Spinal cord (tissue), 10 donors: Measurements from ENCODE around the gene CHCHD5. TPM values are rescaled to one million over a fixed set of nuclear protein-coding genes. Genes with fewer than 3 reads are reported as not detected.
"Not testable (repeated sequence)": the region's sequence is repeated elsewhere in the genome, so short reads cannot be mapped to it uniquely, and the experiment has no call there.

Source experiments
- DNase-seq, 6 donors: peaks; one replicate each; pipeline versions ENCODE4 v3.0.0 to v3.0.0-alpha.2; 2013 to 2015; ENCODE audit warnings: low spot score in 6 of 6, low read depth in 4 of 6
- H3K27ac ChIP-seq: one replicate; pipeline ENCODE4 v1.5.1; 2013; ENCODE audit warnings: low read depth, low read length, control low read depth
- H3K27me3 ChIP-seq: one replicate; pipeline ENCODE4 v1.6.1; 2013; ENCODE audit warnings: low read length; ENCODE audit not compliant: control insufficient read depth, insufficient read depth
- H3K36me3 ChIP-seq: one replicate; pipeline ENCODE4 v1.6.1; 2013; ENCODE audit warnings: low read length; ENCODE audit not compliant: control insufficient read depth, insufficient read depth
- H3K4me1 ChIP-seq: one replicate; pipeline ENCODE4 v1.6.1; 2013; ENCODE audit warnings: low read length; ENCODE audit not compliant: control insufficient read depth, insufficient read depth
- H3K4me3 ChIP-seq: one replicate; pipeline ENCODE4 v1.5.1; 2013; ENCODE audit warnings: low read depth, low read length, control low read depth
- H3K9me3 ChIP-seq: one replicate; pipeline ENCODE4 v1.6.1; 2013; ENCODE audit warnings: low read length; ENCODE audit not compliant: control insufficient read depth, insufficient read depth
- WGBS: methylation state at CpG from one replicate; pipeline ENCODE4 v1.1.5; 2013; ENCODE audit warnings: missing lambda C conversion rate; ENCODE audit not compliant: insufficient coverage; 5-methylcytosine and 5-hydroxymethylcytosine counted together
- long read RNA-seq, 4 donors: transcript quantifications; one replicate each; lab custom pipeline, GENCODE V29; 2026
- polyA plus RNA-seq, 2 donors: library from polyadenylated mRNA; unstranded; fragments of 120-200 nt; gene quantifications; one replicate each; pipeline ENCODE4 v1.2.1, GENCODE V29; 2013; ENCODE audit not compliant: insufficient read length in 2 of 2
- total RNA-seq, 2 donors: library from RNA; depleted of rRNA in 1 of 2; stranded (reverse); fragments of 120-200 nt in 1 of 2; fragments of >200 nt in 1 of 2; gene quantifications; one replicate each; pipeline versions ENCODE4 v1.2.3 to v1.2.4, GENCODE V29; 2013 to 2014
- donor health status: healthy.

Gene CHCHD5, protein sequence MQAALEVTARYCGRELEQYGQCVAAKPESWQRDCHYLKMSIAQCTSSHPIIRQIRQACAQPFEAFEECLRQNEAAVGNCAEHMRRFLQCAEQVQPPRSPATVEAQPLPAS
- 10 to 100 TPM in 1 of 2 donors, 1 to 10 TPM in 1; 5.3 to 22.8 TPM for total RNA-seq
- 10 to 100 TPM; 29.1 to 30.3 TPM for polyA plus RNA-seq
- long read RNA-seq, donor 1, transcript CHCHD5-201 (4 exons, 691 nt): major isoform, 17 of 23 reads
- long read RNA-seq, donor 1, partial matches to known transcripts: 6 of 23 reads
- long read RNA-seq, donor 1, other reads (novel, unspliced or antisense): 0 of 23 reads
- long read RNA-seq, donor 2, transcript CHCHD5-201 (4 exons, 691 nt): major isoform, 6 of 6 reads
- long read RNA-seq, donor 2, partial matches to known transcripts: 0 of 6 reads
- long read RNA-seq, donor 2, other reads (novel, unspliced or antisense): 0 of 6 reads
- long read RNA-seq, donor 3, transcript CHCHD5-201 (4 exons, 691 nt): major isoform, 10 of 10 reads
- long read RNA-seq, donor 3, partial matches to known transcripts: 0 of 10 reads
- long read RNA-seq, donor 3, other reads (novel, unspliced or antisense): 0 of 10 reads
- long read RNA-seq, donor 4, transcript CHCHD5-201 (4 exons, 691 nt): major isoform, 33 of 39 reads
- long read RNA-seq, donor 4, partial matches to known transcripts: 5 of 39 reads
- long read RNA-seq, donor 4, other reads (novel, unspliced or antisense): 0 of 39 reads

DNA sequence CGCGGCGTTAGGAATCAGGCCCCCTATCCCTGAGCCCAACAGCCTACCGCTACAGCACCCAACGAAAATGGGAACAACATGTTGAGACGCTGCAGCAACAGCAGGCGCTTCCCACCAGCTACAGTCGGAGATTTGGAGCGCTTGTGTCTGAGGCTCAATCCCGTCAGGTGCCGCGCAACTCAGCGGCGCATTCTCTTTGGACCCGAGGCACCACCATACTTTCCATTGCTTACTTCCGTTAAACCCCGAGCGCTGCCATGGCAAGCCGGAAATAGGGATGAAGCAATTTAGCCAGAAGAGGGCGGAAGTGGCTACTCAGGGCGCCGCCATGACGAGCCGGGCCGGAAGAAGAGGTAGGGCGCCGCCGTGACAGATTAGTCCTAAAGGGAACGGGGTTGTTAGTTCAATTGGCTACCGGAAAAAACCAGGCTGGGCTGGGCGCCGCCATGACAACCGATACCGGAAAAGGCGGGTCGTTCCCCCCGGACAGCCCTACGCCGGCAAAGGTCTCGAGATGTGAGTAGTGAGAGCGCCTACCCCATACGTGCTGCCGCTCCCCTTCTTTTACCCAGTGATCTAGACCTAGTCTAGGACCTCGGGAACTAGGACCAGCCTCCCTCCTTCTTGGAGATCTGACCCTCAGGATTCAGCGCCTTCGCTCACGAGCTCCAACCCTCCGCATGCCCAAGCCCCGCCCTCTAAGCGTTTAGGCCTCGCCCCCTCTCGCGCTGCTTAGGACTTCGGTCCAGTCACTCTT, at the start of gene CHCHD5:
Gene CHCHD5 (plus strand): TSS at position 476 of the 757 bp plus-strand sequence. CDS start 39 bp downstream, at position 515.
- Histone ChIP-seq H3K27me3 (no peaks in the 10 kb centered on the region), H3K4me3 (peak within 1 kb of the TSS; percentile 68), H3K27ac (peak within 1 kb of the TSS; percentile 95), H3K9me3 (no peaks in the 10 kb centered on the region), H3K36me3 (peaks cover 28% of the 10 kb centered on the region), H3K4me1 (peaks cover 28% of the 10 kb centered on the region)
- 0% methylated on average over 54 of the region's 54 CpGs for WGBS
- DNase-seq: peak; percentile 90 to 99 (median 93)

DNA sequence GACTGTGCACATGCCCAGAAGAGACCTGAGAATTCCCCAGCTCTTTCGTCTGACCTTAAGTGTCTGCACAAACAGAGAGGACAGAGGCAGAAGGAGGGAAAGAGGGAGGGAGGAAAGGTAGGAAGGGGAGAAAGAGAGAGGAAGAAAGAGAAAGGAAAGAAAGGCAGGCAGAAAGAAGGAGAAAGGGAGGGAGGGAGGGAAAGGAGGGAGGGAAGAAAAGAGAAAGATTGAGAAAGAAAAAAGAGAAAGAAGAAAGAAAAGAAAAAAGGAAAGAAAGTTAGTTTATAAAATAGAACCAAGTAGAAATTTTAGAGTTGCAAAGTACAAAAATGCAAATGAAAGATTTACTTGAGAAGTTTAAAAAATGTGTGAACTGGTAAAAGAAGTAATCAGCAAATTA, 49.6 kb upstream of the CHCHD5 start:
- WGBS: 86% methylated on average over 1 of the region's 1 CpG
- no peaks in the 10 kb centered on the region for H3K27me3 ChIP-seq
- H3K27ac ChIP-seq: no peak overlapping the region
- H3K4me1 ChIP-seq: no peaks in the 10 kb centered on the region
- no peak for DNase-seq
- no peaks in the 10 kb centered on the region for H3K9me3 ChIP-seq
- H3K36me3 ChIP-seq: peaks cover 4% of the 10 kb centered on the region
- no peak overlapping the region for H3K4me3 ChIP-seq

DNA sequence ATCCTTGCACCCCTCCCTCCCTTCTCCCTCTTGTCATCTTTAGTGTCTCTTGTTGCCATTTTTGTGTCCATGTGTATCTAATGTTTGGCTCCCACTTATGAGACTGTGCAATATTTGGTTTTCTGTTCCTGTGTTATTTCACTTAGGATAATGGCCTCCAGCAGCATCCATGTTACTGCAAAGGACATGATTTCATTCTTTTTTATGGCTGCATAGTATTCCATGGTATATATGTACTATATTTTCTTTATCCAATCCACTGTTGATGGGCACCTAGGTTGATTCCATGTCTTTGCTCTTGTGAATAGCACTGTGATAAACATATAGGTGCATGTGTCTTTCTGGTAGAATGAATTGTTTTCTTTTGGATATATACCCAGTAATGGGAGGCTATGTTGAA, 47.7 kb upstream of the CHCHD5 start:
- H3K36me3 ChIP-seq, DNase-seq: not testable (repeated sequence)

GRCh38 chr2:112539306-112539705, 45.1 kb upstream of the CHCHD5 start:
- WGBS: no CpG with 5 or more reads among the region's 2 CpGs
- Histone ChIP-seq H3K9me3 (no peaks in the 10 kb centered on the region), H3K4me3 (no peak overlapping the region), H3K4me1 (peaks cover 19% of the 10 kb centered on the region), H3K36me3 (no peaks in the 10 kb centered on the region), H3K27me3 (no peaks in the 10 kb centered on the region), H3K27ac (no peak overlapping the region)
- no peak for DNase-seq

More for the DNA sequence above, 47.7 kb upstream of the CHCHD5 start:
- not testable (repeated sequence) for H3K27ac ChIP-seq, H3K4me1 ChIP-seq, H3K4me3 ChIP-seq, H3K9me3 ChIP-seq, H3K27me3 ChIP-seq

DNA sequence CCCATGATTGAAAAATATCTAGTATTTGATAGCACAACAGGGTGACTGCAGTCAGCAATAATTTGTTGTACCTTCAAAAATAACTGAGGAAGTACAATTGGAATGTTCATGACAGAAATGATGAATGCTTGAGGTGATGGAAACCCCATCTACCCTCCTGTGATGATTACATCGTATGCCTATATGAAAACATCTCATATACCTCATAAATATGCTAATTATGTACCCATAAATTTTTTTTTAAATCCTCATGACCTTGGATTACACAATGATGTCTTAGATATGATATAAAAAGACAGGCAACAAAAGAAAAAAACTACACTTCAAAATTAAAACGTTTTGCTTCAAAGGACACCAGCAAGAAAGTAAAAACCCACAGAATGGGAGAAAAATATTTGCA, 43.5 kb upstream of the CHCHD5 start:
- no peak overlapping the region for H3K27ac ChIP-seq
- H3K9me3 ChIP-seq: no peaks in the 10 kb centered on the region
- no CpG with 5 or more reads among the region's 2 CpGs for WGBS
- peaks cover 19% of the 10 kb centered on the region for H3K4me1 ChIP-seq
- peak overlapping the region; percentile 99 for H3K4me3 ChIP-seq
- no peak for DNase-seq
- no peaks in the 10 kb centered on the region for H3K27me3 ChIP-seq
- H3K36me3 ChIP-seq: no peaks in the 10 kb centered on the region

DNA sequence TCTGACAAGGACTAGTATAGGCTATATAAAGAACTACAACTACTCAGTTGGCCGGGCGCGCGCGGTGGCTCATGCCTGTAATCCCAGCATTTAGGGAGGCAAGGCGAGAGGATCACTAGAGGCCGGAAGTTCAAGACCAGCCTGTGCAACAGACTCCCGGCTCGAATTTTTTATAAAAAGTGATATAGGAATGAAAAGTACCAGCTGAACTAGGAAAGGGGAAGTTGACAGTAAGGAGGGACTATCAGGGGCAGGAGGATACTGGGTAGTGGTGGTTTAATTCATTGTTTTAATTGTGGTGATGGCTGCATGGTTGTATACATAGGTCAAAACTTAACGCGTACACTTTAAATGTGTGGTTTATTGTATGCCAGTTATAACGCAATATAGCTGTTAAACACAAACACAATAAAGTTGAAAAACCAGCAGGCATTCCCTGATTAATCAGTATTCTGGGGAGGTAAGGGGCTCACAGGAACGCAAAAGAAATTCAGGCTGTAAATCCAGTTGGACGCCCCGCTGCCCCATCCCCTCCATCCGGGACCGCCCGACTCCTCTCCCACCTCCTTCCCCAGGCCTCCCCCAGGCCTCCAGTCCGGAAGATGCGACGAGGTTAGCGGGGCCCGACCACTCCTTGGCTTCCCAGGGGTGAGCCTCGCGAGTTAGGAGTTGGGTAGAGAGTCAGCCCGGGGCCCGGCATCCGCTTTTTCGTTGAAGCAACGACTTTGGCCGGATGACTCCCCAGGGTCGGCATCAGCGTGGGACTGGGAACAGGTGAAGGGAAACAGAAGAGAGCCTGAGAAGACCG, 42.9 kb upstream of the CHCHD5 start:
- no peaks in the 10 kb centered on the region for H3K27me3 ChIP-seq

DNA sequence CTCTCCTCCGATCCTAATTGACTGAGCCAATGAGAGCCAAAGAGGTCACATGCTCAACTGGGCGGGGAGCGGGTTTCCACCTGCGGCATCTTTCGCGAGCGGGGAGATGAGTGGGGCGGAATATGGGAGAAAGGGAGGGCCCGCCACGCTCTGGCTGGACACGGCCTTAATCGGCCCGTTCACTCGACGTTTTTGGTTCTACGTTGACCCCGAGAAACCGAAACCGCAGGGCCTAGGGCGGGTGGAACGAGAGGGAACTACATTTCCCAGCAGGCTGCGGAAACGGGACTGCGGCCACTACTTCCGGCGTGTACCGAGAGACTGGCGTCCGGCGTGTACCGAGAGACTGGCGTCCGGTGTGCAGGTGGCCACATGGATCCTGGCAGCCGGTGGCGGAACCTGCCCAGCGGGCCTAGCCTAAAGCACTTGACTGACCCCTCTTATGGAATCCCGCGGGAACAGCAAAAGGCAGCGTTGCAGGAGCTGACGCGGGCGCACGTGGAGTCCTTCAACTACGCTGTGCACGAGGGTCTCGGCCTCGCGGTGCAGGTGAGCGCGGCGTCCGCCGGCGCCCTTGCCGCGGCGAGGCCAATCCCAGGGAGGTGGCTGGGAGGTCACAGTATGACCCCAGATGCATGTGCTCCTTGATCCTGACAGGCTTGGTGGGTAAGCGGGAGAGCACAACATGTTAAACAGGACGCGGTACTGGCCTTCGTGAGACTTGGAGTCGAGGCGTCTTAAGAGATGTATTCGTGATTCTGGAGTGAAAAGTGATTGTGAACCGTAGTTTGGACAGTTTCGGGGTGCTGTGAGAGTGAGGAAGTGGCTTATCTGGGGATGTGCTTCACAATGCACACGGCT, 42.1 kb upstream of the CHCHD5 start, which contains the start of gene POLR1B:
Gene POLR1B (plus strand): TSS at position 343 of the 861 bp plus-strand sequence. CDS start 30 bp downstream, at position 373.
- peak within 1 kb of the TSS; percentile 98 for H3K27ac ChIP-seq
- under 1% methylated on average over 63 of the region's 67 CpGs for WGBS
- peaks cover 19% of the 10 kb centered on the region for H3K4me1 ChIP-seq
- DNase-seq: peak; percentile 59 to 95 (median 90)
- H3K36me3 ChIP-seq: no peaks in the 10 kb centered on the region
- H3K27me3 ChIP-seq: no peaks in the 10 kb centered on the region
- no peaks in the 10 kb centered on the region for H3K9me3 ChIP-seq
- peak within 1 kb of the TSS; percentile 99 for H3K4me3 ChIP-seq

More for the DNA sequence above, 42.9 kb upstream of the CHCHD5 start:
- Histone ChIP-seq H3K9me3 (no peaks in the 10 kb centered on the region), H3K36me3 (no peaks in the 10 kb centered on the region), H3K4me1 (peaks cover 19% of the 10 kb centered on the region), H3K27ac (peak overlapping the region; percentile 98), H3K4me3 (peak overlapping the region; percentile 99)
- 15% methylated on average over 27 of the region's 34 CpGs for WGBS
- peak in 4 of 6 donors; percentile 35 to 94 (median 74) for DNase-seq

DNA sequence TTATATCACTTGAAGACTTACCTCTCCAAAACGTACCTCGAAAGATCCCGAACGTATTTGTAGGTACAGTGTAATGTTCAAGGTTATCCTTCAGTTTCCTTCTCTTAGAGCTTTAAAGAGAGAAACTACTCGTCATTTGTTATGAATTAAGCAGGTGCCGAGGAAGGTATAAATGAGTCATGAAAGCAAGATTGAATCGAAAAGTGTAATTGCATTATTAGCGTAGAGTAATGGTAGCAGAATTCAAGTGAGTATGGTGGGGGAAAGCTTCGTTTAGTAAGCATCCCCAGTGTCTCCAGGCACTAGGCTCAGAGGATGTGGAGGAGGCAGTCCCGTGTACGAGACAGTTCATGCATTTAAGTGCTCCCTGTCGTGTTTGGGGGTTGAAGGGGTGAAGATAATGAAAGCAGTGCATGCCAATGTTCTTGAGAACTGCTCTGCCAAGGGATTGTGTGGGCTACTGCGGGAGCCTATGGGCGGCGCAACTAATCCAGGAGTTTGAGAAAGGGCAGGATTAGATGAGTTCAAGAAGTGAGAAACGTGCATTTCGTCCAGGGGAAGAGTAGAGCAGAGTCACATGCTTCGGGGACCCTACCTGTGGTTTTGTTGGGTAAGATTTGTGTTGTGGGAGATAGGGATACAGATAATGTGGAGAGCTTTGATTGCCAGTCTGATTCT, 41.3 kb upstream of the CHCHD5 start:
- peak overlapping the region; percentile 99 for H3K4me3 ChIP-seq
- peak in 2 of 6 donors; percentile 1 to 4 for DNase-seq
- H3K9me3 ChIP-seq: no peaks in the 10 kb centered on the region
- H3K27ac ChIP-seq: peak overlapping the region; percentile 98
- peaks cover 19% of the 10 kb centered on the region for H3K4me1 ChIP-seq
- WGBS: 8% methylated on average over 14 of the region's 18 CpGs
- H3K36me3 ChIP-seq: peaks cover 5% of the 10 kb centered on the region
- no peaks in the 10 kb centered on the region for H3K27me3 ChIP-seq
